ENCODE results near the gene FAM9C.

FAM9C gene

GRCh38 chrX:13043938-13044337, 482 bp downstream of the FAM9C start:
- 95% methylated on average over 23 to 25 of the region's 25 CpGs for WGBS, 2 experiments
- Histone ChIP-seq H3K27me3 (ENCODE audit: control insufficient read depth, insufficient read depth, low read length, poor library complexity, severe bottlenecking) (no peaks in the 10 kb centered on the region), H3K4me3 (ENCODE audit: insufficient read depth, low read depth, low read length) (no peak overlapping the region), H3K9me3 (ENCODE audit: control insufficient read depth, low read length) (no peaks in the 10 kb centered on the region), H3K36me3 (ENCODE audit: control insufficient read depth, insufficient read depth, low read length) (no peaks in the 10 kb centered on the region), H3K27ac (ENCODE audit: insufficient read depth, low read depth, low read length, poor library complexity, severe bottlenecking) (no peak overlapping the region), H3K4me1 (ENCODE audit: control insufficient read depth, insufficient read depth, low read length) (no peaks in the 10 kb centered on the region)

GRCh38 chrX:13043138-13043537, 1.3 kb downstream of the FAM9C start:
- Histone ChIP-seq H3K36me3 (ENCODE audit: control insufficient read depth, insufficient read depth, low read length) (no peaks in the 10 kb centered on the region), H3K27me3 (ENCODE audit: control insufficient read depth, insufficient read depth, low read length, poor library complexity, severe bottlenecking) (no peaks in the 10 kb centered on the region), H3K4me3 (ENCODE audit: insufficient read depth, low read depth, low read length) (no peak overlapping the region), H3K9me3 (ENCODE audit: control insufficient read depth, low read length) (no peaks in the 10 kb centered on the region), H3K27ac (ENCODE audit: insufficient read depth, low read depth, low read length, poor library complexity, severe bottlenecking) (no peak overlapping the region), H3K4me1 (ENCODE audit: control insufficient read depth, insufficient read depth, low read length) (no peaks in the 10 kb centered on the region)
- WGBS, 2 experiments, result 96% methylated on average over 10 of the region's 10 CpGs

- Histone ChIP-seq H3K9me3 (ENCODE audit: control insufficient read depth, low read length) (no peaks in the 10 kb centered on the region), H3K4me1 (ENCODE audit: control insufficient read depth, insufficient read depth, low read length) (no peaks in the 10 kb centered on the region), H3K27me3 (ENCODE audit: control insufficient read depth, insufficient read depth, low read length, poor library complexity, severe bottlenecking) (no peaks in the 10 kb centered on the region), H3K36me3 (ENCODE audit: control insufficient read depth, insufficient read depth, low read length) (no peaks in the 10 kb centered on the region), H3K27ac (ENCODE audit: insufficient read depth, low read depth, low read length, poor library complexity, severe bottlenecking) (no peak overlapping the region), H3K4me3 (ENCODE audit: insufficient read depth, low read depth, low read length) (no peak overlapping the region)
- WGBS, 2 experiments, result 77 to 87% methylated on average over 3 of the region's 3 CpGs
Observed at GRCh38 chrX:13036896-13037295, 7.5 kb downstream of the FAM9C start.

- Histone ChIP-seq H3K36me3 (ENCODE audit: control insufficient read depth, insufficient read depth, low read length) (no peaks in the 10 kb centered on the region), H3K4me1 (ENCODE audit: control insufficient read depth, insufficient read depth, low read length) (peaks cover 8% of the 10 kb centered on the region), H3K4me3 (ENCODE audit: insufficient read depth, low read depth, low read length) (no peak overlapping the region), H3K9me3 (ENCODE audit: control insufficient read depth, low read length) (no peaks in the 10 kb centered on the region), H3K27ac (ENCODE audit: insufficient read depth, low read depth, low read length, poor library complexity, severe bottlenecking) (no peak overlapping the region), H3K27me3 (ENCODE audit: control insufficient read depth, insufficient read depth, low read length, poor library complexity, severe bottlenecking) (no peaks in the 10 kb centered on the region)
- WGBS, 2 experiments, result 92 to 98% methylated on average over 2 of the region's 2 CpGs
Observed at GRCh38 chrX:13033193-13033592, 11.2 kb downstream of the FAM9C start.

- H3K27me3 ChIP-seq (ENCODE audit: control insufficient read depth, insufficient read depth, low read length, poor library complexity, severe bottlenecking), result no peaks in the 10 kb centered on the region
- H3K27ac ChIP-seq (ENCODE audit: insufficient read depth, low read depth, low read length, poor library complexity, severe bottlenecking), result no peak overlapping the region
- H3K9me3 ChIP-seq (ENCODE audit: control insufficient read depth, low read length), result no peaks in the 10 kb centered on the region
- no peak overlapping the region for H3K4me3 ChIP-seq (ENCODE audit: insufficient read depth, low read depth, low read length)
- no peaks in the 10 kb centered on the region for H3K36me3 ChIP-seq (ENCODE audit: control insufficient read depth, insufficient read depth, low read length)
- WGBS, 2 experiments, result 9 to 11% methylated on average over 7 of the region's 8 CpGs
- H3K4me1 ChIP-seq (ENCODE audit: control insufficient read depth, insufficient read depth, low read length), result peaks cover 8% of the 10 kb centered on the region
Observed at GRCh38 chrX:13029887-13030771, 14.3 kb downstream of the FAM9C start.

GRCh38 chrX:13029637-13029886, 14.9 kb downstream of the FAM9C start:
- H3K4me3 ChIP-seq (ENCODE audit: insufficient read depth, low read depth, low read length), result no peak overlapping the region
- H3K36me3 ChIP-seq (ENCODE audit: control insufficient read depth, insufficient read depth, low read length), result no peaks in the 10 kb centered on the region
- H3K27ac ChIP-seq (ENCODE audit: insufficient read depth, low read depth, low read length, poor library complexity, severe bottlenecking), result peak overlapping the region; percentile 50
- H3K9me3 ChIP-seq (ENCODE audit: control insufficient read depth, low read length), result no peaks in the 10 kb centered on the region
- H3K27me3 ChIP-seq (ENCODE audit: control insufficient read depth, insufficient read depth, low read length, poor library complexity, severe bottlenecking), result no peaks in the 10 kb centered on the region
- peaks cover 8% of the 10 kb centered on the region for H3K4me1 ChIP-seq (ENCODE audit: control insufficient read depth, insufficient read depth, low read length)

- Histone ChIP-seq H3K36me3 (ENCODE audit: control insufficient read depth, insufficient read depth, low read length) (no peaks in the 10 kb centered on the region), H3K4me3 (ENCODE audit: insufficient read depth, low read depth, low read length) (no peak overlapping the region), H3K27ac (ENCODE audit: insufficient read depth, low read depth, low read length, poor library complexity, severe bottlenecking) (peak overlapping the region; percentile 50), H3K9me3 (ENCODE audit: control insufficient read depth, low read length) (no peaks in the 10 kb centered on the region), H3K27me3 (ENCODE audit: control insufficient read depth, insufficient read depth, low read length, poor library complexity, severe bottlenecking) (no peaks in the 10 kb centered on the region), H3K4me1 (ENCODE audit: control insufficient read depth, insufficient read depth, low read length) (peaks cover 8% of the 10 kb centered on the region)
- 15 to 21% methylated on average over 5 to 6 of the region's 6 CpGs for WGBS, 2 experiments
Observed at GRCh38 chrX:13028871-13029636, 15.4 kb downstream of the FAM9C start.

- Histone ChIP-seq H3K36me3 (ENCODE audit: control insufficient read depth, insufficient read depth, low read length) (no peaks in the 10 kb centered on the region), H3K27me3 (ENCODE audit: control insufficient read depth, insufficient read depth, low read length, poor library complexity, severe bottlenecking) (no peaks in the 10 kb centered on the region), H3K9me3 (ENCODE audit: control insufficient read depth, low read length) (no peaks in the 10 kb centered on the region), H3K4me3 (ENCODE audit: insufficient read depth, low read depth, low read length) (no peak overlapping the region), H3K4me1 (ENCODE audit: control insufficient read depth, insufficient read depth, low read length) (peaks cover 8% of the 10 kb centered on the region), H3K27ac (ENCODE audit: insufficient read depth, low read depth, low read length, poor library complexity, severe bottlenecking) (no peak overlapping the region)
- WGBS, 2 experiments, result 90 to 97% methylated on average over 4 to 7 of the region's 8 CpGs
Observed at GRCh38 chrX:13026877-13027652, 17.4 kb downstream of the FAM9C start.

GRCh38 chrX:13024986-13025385, 19.4 kb downstream of the FAM9C start:
- H3K27ac ChIP-seq (ENCODE audit: insufficient read depth, low read depth, low read length, poor library complexity, severe bottlenecking), result no peak overlapping the region
- H3K36me3 ChIP-seq (ENCODE audit: control insufficient read depth, insufficient read depth, low read length), result no peaks in the 10 kb centered on the region
- no peaks in the 10 kb centered on the region for H3K27me3 ChIP-seq (ENCODE audit: control insufficient read depth, insufficient read depth, low read length, poor library complexity, severe bottlenecking)
- H3K4me3 ChIP-seq (ENCODE audit: insufficient read depth, low read depth, low read length), result no peak overlapping the region
- peaks cover 8% of the 10 kb centered on the region for H3K4me1 ChIP-seq (ENCODE audit: control insufficient read depth, insufficient read depth, low read length)
- WGBS, 2 experiments, result 93 to 97% methylated on average over 3 of the region's 3 CpGs
- no peaks in the 10 kb centered on the region for H3K9me3 ChIP-seq (ENCODE audit: control insufficient read depth, low read length)

GRCh38 chrX:13023979-13024378, 20.4 kb downstream of the FAM9C start:
- H3K27me3 ChIP-seq (ENCODE audit: control insufficient read depth, insufficient read depth, low read length, poor library complexity, severe bottlenecking), result no peaks in the 10 kb centered on the region
- H3K36me3 ChIP-seq (ENCODE audit: control insufficient read depth, insufficient read depth, low read length), result no peaks in the 10 kb centered on the region
- H3K27ac ChIP-seq (ENCODE audit: insufficient read depth, low read depth, low read length, poor library complexity, severe bottlenecking), result no peak overlapping the region
- 90 to 96% methylated on average over 4 of the region's 4 CpGs for WGBS, 2 experiments
- no peaks in the 10 kb centered on the region for H3K9me3 ChIP-seq (ENCODE audit: control insufficient read depth, low read length)
- H3K4me3 ChIP-seq (ENCODE audit: insufficient read depth, low read depth, low read length), result no peak overlapping the region
- no peaks in the 10 kb centered on the region for H3K4me1 ChIP-seq (ENCODE audit: control insufficient read depth, insufficient read depth, low read length)

Measured in ectodermal cell (in vitro differentiated cells).